Measurements from ENCODE around the gene SUSD2.

SUSD2 gene

DNA sequence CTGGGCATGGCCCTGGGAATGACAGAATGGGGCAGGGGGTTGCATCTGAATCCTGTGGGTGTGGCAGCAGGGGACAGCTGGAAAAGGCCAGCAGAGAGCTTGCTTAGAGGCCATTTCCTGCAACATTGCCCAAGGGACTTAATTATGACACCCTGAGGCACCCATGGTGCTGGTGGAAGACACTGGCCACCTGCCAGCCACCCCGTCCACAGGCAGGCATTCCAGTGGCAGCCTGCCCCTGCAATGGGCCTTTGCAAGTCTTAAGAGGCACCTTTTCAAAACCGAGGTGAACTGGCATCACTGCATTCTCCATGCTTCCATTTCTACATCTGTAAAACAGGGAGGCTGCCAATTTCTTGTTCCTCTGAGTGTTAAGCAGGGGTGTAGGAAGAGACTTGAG is 21.6 kb upstream of the SUSD2 start:
- no peak overlapping the region for H3K4me3 ChIP-seq (ENCODE audit: low read depth, low read length)
- TF ChIP-seq, protein P1, sequence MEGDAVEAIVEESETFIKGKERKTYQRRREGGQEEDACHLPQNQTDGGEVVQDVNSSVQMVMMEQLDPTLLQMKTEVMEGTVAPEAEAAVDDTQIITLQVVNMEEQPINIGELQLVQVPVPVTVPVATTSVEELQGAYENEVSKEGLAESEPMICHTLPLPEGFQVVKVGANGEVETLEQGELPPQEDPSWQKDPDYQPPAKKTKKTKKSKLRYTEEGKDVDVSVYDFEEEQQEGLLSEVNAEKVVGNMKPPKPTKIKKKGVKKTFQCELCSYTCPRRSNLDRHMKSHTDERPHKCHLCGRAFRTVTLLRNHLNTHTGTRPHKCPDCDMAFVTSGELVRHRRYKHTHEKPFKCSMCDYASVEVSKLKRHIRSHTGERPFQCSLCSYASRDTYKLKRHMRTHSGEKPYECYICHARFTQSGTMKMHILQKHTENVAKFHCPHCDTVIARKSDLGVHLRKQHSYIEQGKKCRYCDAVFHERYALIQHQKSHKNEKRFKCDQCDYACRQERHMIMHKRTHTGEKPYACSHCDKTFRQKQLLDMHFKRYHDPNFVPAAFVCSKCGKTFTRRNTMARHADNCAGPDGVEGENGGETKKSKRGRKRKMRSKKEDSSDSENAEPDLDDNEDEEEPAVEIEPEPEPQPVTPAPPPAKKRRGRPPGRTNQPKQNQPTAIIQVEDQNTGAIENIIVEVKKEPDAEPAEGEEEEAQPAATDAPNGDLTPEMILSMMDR (conservative IDR thresholded peaks at IDR 0.05; ENCODE audit: low read depth, low read length): no peak

DNA sequence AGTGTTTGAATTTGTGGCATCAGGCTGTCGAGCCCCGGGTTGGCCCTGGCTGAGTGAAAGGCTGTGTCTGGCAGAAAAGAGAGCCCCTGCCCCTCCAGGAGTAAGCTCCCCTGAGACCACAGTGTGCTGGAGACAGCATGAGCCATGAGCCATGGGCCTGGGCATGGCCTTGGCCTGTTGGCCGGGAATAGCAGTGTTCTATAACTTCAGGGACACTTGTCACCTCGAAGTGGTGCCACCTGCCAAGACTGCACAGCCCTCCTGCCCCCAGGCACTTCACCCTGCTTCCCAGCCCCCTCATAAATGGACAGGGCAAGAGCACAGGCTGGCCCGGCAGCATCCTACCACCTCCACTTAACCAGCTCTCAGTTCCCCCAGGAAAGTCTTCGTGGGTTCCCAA is 20.7 kb upstream of the SUSD2 start:
- H3K4me3 ChIP-seq (ENCODE audit: low read depth, low read length): no peak overlapping the region
- TF ChIP-seq, protein P1 (conservative IDR thresholded peaks at IDR 0.05; ENCODE audit: low read depth, low read length): no peak

More for the DNA sequence above, 21.6 kb upstream of the SUSD2 start:
- DNase-seq (ENCODE audit: low read depth): no peak

DNA sequence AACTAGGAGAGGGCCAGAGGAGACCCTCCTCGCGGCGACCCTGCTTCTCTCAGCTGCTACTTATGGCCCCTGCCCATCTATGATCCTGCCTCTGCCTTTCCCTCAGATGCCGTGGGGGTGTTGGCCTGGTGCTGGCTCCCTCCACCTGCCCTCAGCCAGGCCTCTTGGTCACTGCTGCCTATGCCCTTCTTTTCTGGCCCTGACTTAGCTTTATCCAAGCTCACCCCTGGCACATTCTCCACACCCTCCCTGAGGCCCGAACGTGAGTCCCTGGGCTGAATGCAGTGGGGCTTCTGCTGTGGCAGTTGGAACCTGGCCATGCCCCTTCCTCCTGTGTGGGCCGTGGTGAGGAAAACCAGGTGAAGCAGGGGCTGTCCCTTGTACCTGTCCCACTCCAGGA is 19.8 kb upstream of the SUSD2 start:
- H3K4me3 ChIP-seq (ENCODE audit: low read depth, low read length): no peak overlapping the region
- no peak for DNase-seq (ENCODE audit: low read depth)
- TF ChIP-seq, protein P1 (conservative IDR thresholded peaks at IDR 0.05; ENCODE audit: low read depth, low read length): no peak

More for the DNA sequence above, 20.7 kb upstream of the SUSD2 start:
- no peak for DNase-seq (ENCODE audit: low read depth)

DNA sequence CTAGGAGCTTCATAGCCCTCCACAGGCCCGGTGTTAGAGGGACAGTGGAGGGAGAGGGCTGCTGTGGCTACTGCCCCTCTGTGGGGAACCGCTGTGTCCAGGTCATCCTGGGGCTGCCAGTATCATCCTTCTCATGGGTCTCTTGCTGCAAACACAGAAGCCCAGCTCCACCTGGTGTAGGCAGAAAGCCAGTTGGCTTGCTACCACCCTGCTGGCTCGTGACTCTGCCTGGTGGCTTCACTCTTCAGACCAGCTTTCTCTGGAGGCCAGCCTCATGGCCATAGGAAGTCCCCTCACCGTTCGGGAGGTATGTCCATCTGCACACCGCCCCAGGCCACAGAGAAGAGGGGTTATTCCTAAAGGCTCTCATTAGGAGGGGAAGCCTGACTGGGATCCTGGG is 19.4 kb upstream of the SUSD2 start:
- DNase-seq (ENCODE audit: low read depth): no peak
- TF ChIP-seq, protein P1 (conservative IDR thresholded peaks at IDR 0.05; ENCODE audit: low read depth, low read length): peak; percentile 6
- no peak overlapping the region for H3K4me3 ChIP-seq (ENCODE audit: low read depth, low read length)

DNA sequence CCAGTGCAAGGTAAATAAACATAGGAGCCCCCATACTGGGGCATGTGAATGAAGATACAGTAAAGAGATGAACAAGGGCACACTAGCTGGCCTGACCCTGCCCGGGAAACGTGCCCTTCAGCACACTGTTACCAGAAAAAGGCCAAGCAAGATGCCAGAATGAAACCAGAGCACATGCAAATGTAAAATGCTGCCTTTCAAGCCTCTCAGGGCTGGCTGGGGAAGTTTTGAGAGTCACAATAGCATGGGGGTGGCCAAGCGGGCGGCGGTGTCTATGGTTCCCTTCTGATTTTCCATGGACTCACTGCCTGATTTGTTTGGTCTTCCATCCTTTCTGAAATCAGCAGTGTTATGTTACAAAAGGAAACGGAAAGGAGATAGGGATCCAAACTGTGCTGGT is 18.9 kb upstream of the SUSD2 start:
- no peak for DNase-seq (ENCODE audit: low read depth)
- TF ChIP-seq, protein P1 (conservative IDR thresholded peaks at IDR 0.05; ENCODE audit: low read depth, low read length): no peak
- H3K4me3 ChIP-seq (ENCODE audit: low read depth, low read length): no peak overlapping the region

DNA sequence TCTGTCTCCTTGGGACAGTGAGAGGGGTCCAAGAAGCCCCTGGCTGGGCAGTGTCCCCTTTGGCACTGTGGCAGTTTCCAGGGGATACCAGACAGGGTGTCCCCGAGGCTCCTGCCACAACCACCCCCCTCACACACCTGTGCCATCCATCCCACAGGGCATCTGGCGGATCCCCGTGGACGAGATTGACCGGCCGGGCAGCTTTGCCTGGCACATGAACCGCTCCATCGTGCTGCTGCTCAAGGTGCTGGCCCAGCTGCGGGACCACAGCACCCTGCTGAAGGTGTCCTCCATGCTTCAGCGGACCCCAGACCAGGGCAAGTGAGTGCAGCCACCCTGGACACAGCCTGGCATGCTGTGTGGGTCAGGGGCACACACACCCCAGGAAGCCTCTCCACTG is 17.0 kb upstream of the SUSD2 start:
- no peak for DNase-seq (ENCODE audit: low read depth)
- H3K4me3 ChIP-seq (ENCODE audit: low read depth, low read length): no peak overlapping the region
- TF ChIP-seq, protein P1 (conservative IDR thresholded peaks at IDR 0.05; ENCODE audit: low read depth, low read length): no peak

DNA sequence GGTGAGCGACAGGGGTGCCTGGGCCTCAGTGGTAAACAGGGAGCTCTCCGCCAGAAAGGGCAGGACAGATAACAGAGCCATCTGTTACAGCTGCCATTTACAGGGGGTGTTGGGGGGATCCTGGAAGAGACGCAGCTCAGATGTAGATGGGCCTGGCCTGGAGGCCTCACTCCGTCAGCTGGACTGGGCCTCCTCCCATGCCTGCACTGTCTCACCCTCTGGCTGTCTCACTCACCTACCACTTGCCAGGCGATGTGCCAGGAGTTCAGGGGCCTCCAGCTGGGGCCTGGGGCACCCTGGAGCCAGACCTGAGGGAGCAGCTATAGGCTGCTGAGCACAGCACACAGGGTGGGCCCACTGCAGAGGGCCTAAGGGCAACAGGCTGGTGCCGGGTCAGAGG is 16.3 kb upstream of the SUSD2 start:
- H3K4me3 ChIP-seq (ENCODE audit: low read depth, low read length): no peak overlapping the region
- DNase-seq (ENCODE audit: low read depth): no peak

More for the DNA sequence above, 16.3 kb upstream of the SUSD2 start:
- TF ChIP-seq, protein P1 (conservative IDR thresholded peaks at IDR 0.05; ENCODE audit: low read depth, low read length): no peak

Data from choroid plexus epithelial cell (primary cell).